ENCODE measurements around the gene AGPS. TPM values are rescaled to one million over a fixed set of nuclear protein-coding genes. Genes with fewer than 3 reads are reported as not detected.

AGPS gene
- total and polyA plus RNA-seq, 2 of the 13 experiments (the other 11 are each of a cell fraction or from before 2014, with no cell fraction given): 39.4 to 99.0 TPM

- ATAC-seq: no peak
- in situ Hi-C loops (cut with HindIII; ENCODE audit: extremely low pct_ligation_motif_present, low pct_unique_long_range_greater_than_20kb): no loop called here
Observed at GRCh38 chr2:177528351-177528933, 135.9 kb downstream of the AGPS start.

More at GRCh38 chr2:177528351-177528933, 135.9 kb downstream of the AGPS start:
- FAIRE-seq (no peak), DNase-seq (ENCODE audit: low spot score) (no peak)
- no peaks in the 10 kb centered on the region for H4K20me1 ChIP-seq (ENCODE audit: insufficient read depth, low read length)
- H3K36me3 ChIP-seq (replicated peaks in 1 of 2; ENCODE audit: control insufficient read depth in 1 of 2, insufficient read depth in 2 of 2, low read length in 2 of 2): peaks cover 10 to 39% of the 10 kb centered on the region in 2 experiments; a peak in 4 of 5 replicates
- no peaks in the 10 kb centered on the region for H3K27me3 ChIP-seq (ENCODE audit: control insufficient read depth in 1 of 2, insufficient read depth in 2 of 2, low read length in 2 of 2)
- H3K9ac ChIP-seq (ENCODE audit: insufficient read depth, low read depth, low read length): no peak overlapping the region
- no peak overlapping the region for H3K4me2 ChIP-seq (ENCODE audit: low read depth, low read length)
- CTCF ChIA-PET (ENCODE audit: low intra/inter-chr PET ratio, low total read pairs): no interaction called here
- H3K9me3 ChIP-seq (ENCODE audit: low read length): no peaks in the 10 kb centered on the region
- no peak overlapping the region for H3K27ac ChIP-seq (ENCODE audit: extremely low read length, insufficient read depth, low read length)
- no peaks in the 10 kb centered on the region for H3K4me1 ChIP-seq (ENCODE audit: insufficient read depth, low read length)
- POLR2A ChIA-PET: interaction anchor here (0.7 kb wide), 1 partner anchor 265 kb away, joined by 4 read pairs; no protein-coding TSS in a partner anchor
- intact Hi-C loops (cut with micrococcal nuclease; ENCODE audit: unreplicated experiment): loop anchor here (10.0 kb wide), 1 partner anchor 1726 kb away; no protein-coding TSS in a partner anchor
- no TSS peak for BruUV-seq (replicated peaks)
- H2AFZ ChIP-seq (ENCODE audit: low read length): no peak overlapping the region
- TF ChIP-seq HINFP (CRISPR knock-in tag; IDR thresholded peaks at IDR 0.05; ENCODE audit: low read depth) (no peak), ARID4A (CRISPR knock-in tag; IDR thresholded peaks at IDR 0.05; ENCODE audit: borderline replicate concordance) (no peak)
- no peak overlapping the region for H3K4me3 ChIP-seq (replicated peaks in 1 of 3; ENCODE audit: insufficient read depth in 1 of 3, low read depth in 2 of 3, low read length in 3 of 3)
- no peaks in the 10 kb centered on the region for H3K79me2 ChIP-seq (ENCODE audit: insufficient read depth, low read length)
